HUDEP-2 (cell line): ENCODE data around the gene DEDD.

ENCODE experiments used
- DNase-seq, 76 experiments: peaks; one replicate each; lab custom pipeline; 2025; ENCODE audit not compliant: unreplicated experiment in 76 of 76; lab: John Stamatoyannopoulos, UW

DEDD gene, protein sequence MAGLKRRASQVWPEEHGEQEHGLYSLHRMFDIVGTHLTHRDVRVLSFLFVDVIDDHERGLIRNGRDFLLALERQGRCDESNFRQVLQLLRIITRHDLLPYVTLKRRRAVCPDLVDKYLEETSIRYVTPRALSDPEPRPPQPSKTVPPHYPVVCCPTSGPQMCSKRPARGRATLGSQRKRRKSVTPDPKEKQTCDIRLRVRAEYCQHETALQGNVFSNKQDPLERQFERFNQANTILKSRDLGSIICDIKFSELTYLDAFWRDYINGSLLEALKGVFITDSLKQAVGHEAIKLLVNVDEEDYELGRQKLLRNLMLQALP

GRCh38 chr1:161132410-161133219 is at the start of gene DEDD:
Gene DEDD (minus strand): TSS chr1:161132667. CDS start chr1:161124462, 8,205 bp downstream.
- DNase-seq, result peak; percentile 23 to 97 (median 90)

DNA sequence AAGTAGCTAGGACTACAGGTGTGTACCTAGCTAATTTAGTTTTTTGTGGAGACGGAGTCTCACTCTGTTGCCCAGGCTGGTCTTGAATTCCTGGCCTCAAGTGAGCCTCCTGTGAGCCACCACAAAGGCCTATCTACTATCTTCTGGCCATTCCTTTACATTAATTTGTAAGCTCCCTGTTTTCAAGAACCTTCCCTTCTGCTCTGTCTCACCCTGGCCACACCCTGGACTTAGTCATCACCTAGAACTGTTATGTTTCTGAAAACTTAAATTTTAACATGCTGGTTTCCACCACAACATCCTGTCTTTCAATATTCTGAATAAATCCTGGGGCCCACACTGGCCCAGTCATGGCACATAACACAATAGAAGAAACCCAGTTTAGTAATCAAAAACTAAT is 49.7 kb upstream of the DEDD start:
- peak in 7 of 76 experiments; percentile 11 to 27 (median 23) for DNase-seq

- peak in 1 of 76 experiments; percentile 9 for DNase-seq
These were observed 48.2 kb upstream of the DEDD start for GRCh38 chr1:161180639-161181038.

DNA sequence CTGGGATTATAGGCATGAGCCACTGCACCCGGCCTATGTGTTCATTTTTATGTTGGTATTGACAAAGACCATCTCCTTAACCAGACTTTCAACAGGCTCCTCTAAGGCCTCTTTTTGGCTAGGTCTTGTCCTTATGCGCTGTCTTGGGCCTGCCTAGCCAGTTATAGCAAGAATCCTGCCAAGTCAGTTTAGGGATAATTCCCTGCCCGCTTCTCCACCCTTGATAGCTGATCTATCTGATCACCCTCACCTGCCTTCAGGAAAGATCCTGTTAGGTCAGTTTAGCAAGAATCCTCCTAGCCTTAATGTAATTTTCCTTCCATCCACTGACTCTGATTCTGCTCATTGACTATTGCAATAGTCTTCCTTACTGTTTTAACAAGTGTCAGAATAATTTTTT is 47.2 kb upstream of the DEDD start:
- no peak for DNase-seq

DNA sequence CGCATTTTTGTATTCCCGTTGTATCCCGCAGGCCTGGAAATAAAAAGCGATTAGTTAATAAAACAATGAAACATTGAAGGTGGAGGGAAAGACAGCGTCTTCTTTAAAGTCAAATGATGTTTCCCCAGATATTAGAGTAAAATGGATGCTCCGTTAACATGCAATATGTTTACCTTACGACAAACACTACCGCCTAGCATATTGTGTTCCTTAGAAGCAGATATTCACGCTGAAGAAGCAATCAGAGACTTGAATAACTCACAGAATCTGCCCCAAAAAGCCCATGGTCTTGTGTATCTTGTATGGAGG is 45.4 kb upstream of the DEDD start:
- no peak for DNase-seq

- peak; percentile 13 to 96 (median 82) for DNase-seq
These were observed 44.9 kb upstream of the DEDD start, which contains the start of gene B4GALT3 for GRCh38 chr1:161177112-161177935. Gene B4GALT3 (minus strand): TSS chr1:161177507. CDS start chr1:161176060, 1,447 bp downstream.

GRCh38 chr1:161176468-161177111 is 44.1 kb upstream of the DEDD start:
- peak in 1 of 76 experiments; percentile 32 for DNase-seq

DNA sequence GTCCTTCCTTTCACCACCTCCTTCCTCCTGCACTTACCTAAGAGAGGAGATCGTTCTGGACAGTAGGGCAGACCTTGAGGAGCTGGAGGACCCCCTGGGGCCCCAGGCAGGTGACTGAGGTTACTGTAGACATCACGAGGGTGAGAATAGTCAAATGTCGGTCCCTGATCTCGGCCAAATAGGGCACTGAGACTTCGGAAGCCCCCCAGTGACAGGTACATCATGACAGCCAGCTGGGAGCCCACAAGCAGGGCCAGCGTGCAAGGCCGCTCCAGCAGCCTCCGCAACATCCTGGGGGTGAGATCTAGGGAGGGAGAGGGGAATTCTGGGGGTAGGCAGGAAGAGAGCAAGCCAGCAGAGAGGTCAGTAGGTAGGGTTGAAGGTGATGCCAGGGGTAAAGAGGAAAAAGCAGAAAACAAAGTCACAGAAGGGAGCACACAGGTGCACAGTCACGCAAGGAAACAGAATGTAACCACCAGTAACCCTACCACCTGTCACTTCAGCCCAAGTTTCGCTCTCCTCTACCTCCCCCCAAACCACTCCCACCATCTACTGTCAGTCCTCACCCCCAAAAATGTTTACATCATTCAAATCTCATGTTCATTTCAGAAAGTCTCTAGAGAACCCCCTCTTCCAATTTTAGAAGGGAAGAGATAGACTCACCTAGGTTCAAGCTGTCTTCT is 43.4 kb upstream of the DEDD start:
- DNase-seq, result no peak

DNA sequence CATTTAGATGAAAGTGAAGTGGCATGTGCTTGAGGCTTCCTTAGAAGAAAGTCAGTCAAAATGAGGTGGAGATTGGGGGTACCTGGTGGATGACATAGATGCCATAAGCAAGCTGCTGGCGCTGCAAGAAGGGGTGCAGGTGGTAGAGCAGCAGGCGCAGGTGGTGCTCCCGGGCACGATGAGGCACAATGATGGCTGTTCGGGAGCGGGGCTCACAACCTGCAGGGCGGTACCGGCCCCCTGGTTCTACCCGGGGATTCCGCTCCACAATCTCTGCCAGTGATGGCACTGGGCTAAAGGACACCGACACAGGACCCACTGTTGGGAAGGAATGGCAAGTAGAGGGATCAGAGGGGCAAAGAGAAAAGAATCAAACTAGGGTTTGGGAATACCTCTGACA is 42.4 kb upstream of the DEDD start:
- no peak for DNase-seq

GRCh38 chr1:161173711-161174110 is 41.2 kb upstream of the DEDD start:
- DNase-seq, result no peak

GRCh38 chr1:161172776-161173376 is 40.4 kb upstream of the DEDD start:
- peak in 1 of 76 experiments; percentile 18 for DNase-seq

DNA sequence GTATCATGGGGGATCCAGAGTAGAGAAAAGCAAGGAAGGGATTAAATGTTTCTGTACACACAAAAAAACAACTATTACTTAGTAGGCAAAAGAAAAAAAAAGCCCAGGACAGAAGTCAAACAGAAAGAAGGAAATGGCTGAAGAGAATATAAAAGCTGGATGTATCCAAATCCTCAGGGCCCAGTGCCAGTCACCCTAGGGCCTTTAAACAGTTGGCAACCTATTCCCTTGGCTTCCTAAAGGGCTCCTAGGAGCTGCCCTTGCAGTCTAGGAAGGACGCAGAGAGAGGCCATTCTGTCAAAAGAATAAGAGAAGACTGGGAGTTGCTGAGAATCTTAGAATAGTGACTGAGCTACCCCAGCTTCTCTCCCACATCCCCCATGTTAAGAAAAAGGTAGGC is 39.9 kb upstream of the DEDD start:
- DNase-seq, result no peak

DNA sequence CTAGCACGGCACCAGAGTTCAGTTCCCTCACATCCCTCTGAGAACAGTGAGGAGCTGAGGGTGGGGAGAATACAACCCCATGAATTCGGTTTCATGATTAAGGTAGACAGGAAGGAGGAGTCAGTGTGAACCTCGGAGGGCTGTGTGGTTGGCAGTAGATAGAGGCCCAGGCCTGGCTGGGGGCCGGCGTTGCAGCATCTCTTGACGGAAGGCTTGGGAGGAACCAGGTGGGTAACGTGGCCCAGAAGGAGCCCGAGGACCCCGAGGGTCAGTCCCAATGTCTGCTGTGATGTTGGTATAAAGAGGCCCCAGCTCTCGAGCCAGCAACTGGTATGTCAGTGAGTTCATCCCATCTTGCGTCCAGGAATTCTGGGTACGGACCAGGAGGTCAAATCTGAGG is 39.2 kb upstream of the DEDD start:
- DNase-seq, result no peak

GRCh38 chr1:161171191-161171590 is 38.7 kb upstream of the DEDD start:
- no peak for DNase-seq

DNA sequence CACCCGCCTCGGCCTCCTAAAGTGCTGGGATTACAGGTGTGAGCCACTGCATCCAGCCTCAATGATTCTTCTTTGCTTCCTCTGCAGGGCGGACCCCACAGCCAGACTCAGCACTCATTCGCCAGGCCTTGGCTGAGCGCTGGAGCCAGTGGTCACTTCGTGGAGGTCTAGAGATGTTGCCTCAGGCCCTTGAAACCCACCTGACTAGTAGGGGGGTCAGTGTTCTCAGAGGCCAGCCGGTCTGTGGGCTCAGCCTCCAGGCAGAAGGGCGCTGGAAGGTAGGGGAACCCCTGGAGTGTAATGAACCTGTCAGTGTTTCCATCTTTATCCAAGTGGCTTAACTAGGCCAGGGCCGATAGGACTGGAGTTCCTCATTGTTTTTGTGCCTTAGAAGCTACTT is 36.4 kb upstream of the DEDD start:
- DNase-seq, result no peak

GRCh38 chr1:161166669-161167548 is 34.4 kb upstream of the DEDD start:
- peak in 35 of 76 experiments; percentile 11 to 92 (median 46) for DNase-seq

DNA sequence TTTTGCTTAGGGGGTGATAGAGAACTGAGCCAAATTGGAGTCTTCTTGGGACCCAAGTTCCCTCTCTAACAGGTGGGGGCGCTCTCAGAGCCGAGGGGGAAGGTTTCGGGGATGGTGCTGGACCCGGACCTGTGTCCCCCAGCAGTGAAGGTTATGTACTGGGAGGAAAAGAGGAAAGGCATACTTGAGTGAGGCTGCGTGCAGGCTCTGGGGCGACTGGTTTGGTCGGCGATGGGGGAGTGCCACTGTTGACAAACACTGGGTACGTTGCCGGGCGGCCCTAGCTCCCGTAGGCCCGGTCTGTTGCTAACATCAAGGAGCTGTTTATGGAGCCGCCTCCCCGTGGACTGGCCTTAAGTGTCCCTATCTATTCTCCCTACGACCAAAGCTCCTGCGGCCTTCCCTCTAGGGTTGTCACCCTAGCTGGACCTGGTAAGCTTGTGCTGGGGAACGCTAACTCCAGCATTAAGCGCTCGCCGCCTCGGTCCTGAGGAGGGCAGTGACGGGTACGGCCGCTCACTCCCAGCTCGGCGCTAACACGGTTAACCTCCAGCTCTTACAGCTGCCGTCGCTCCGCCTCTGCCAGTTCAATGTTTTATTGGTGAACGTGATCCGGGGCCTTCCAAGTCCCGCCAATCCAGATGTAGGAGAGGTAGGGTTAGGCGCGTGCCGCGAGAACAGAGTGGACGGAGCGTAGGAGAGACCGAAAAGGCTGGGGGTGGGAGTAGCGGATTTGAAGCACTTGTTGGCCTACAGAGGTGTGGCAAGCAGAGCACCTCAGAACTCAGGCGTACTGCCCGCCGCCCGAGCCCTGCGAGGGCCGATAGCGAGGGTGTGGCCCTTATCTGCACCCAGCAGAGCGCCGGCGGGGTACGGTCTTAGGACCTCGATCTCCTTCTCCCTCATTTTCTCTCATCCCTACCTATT is 33.5 kb upstream of the DEDD start, which contains the start of gene PPOX:
PPOX (plus strand) TSS at position 685 of the 927 bp plus-strand sequence. CDS start 422 bp downstream, outside the sequence.
- peak; percentile 41 to 100 (median 99) for DNase-seq
